ENCODE data around the gene COL1A2.

Gene COL1A2

DNA sequence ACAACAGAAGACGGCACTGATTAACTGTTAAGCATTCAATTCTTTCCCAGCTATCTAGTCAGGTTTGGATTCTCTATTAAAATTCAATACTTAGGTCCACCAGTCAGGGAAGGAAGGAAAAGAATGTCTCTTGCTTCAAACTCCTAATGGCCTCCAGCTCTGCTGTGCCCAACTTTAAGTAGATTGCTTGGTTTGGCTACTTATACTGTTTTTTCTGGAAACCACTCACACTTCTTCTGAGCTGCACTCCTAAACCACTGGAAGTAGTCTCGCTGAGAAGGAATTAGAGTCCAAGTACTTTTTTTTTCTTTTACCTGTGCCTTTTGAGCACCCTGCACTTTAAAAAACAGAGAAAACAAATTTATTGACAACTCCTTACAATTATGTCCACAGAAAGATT is 26.7 kb upstream of the COL1A2 start:
- no peak overlapping the region for H3K4me3 ChIP-seq (ENCODE audit: low read depth, low read length)
- TF ChIP-seq, protein P1, sequence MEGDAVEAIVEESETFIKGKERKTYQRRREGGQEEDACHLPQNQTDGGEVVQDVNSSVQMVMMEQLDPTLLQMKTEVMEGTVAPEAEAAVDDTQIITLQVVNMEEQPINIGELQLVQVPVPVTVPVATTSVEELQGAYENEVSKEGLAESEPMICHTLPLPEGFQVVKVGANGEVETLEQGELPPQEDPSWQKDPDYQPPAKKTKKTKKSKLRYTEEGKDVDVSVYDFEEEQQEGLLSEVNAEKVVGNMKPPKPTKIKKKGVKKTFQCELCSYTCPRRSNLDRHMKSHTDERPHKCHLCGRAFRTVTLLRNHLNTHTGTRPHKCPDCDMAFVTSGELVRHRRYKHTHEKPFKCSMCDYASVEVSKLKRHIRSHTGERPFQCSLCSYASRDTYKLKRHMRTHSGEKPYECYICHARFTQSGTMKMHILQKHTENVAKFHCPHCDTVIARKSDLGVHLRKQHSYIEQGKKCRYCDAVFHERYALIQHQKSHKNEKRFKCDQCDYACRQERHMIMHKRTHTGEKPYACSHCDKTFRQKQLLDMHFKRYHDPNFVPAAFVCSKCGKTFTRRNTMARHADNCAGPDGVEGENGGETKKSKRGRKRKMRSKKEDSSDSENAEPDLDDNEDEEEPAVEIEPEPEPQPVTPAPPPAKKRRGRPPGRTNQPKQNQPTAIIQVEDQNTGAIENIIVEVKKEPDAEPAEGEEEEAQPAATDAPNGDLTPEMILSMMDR (IDR thresholded peaks at IDR 0.05; ENCODE audit: borderline replicate concordance, insufficient read depth, low read depth, low read length): no peak

DNA sequence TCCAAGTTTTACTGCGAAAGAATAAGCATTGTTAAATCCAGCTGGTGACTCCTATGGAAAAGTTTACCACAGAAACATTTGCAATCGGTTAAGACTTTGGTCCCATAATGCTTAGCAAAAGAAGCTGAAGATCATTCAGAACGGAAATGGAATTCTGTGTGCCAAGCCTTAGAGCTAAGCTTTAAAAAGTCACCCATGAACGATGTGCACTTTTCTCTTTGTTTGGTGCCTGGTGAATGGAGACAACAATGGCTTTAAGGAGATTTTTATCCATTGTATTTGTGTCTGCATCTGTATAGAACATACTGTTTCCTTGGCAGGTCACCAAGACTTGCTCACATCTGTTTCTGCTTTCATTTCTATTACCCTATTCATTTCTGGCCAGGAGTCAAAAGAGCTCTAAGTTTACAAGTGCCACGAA is 26.3 kb upstream of the COL1A2 start:
- TF ChIP-seq, protein P1 (IDR thresholded peaks at IDR 0.05; ENCODE audit: borderline replicate concordance, insufficient read depth, low read depth, low read length): no peak

GRCh38 chr7:94374231-94374630 is 20.5 kb upstream of the COL1A2 start:
- TF ChIP-seq, protein P1 (IDR thresholded peaks at IDR 0.05; ENCODE audit: borderline replicate concordance, insufficient read depth, low read depth, low read length): no peak
- H3K4me3 ChIP-seq (ENCODE audit: low read depth, low read length): no peak overlapping the region

More for the DNA sequence above, 26.3 kb upstream of the COL1A2 start:
- H3K4me3 ChIP-seq (ENCODE audit: low read depth, low read length): no peak overlapping the region

DNA sequence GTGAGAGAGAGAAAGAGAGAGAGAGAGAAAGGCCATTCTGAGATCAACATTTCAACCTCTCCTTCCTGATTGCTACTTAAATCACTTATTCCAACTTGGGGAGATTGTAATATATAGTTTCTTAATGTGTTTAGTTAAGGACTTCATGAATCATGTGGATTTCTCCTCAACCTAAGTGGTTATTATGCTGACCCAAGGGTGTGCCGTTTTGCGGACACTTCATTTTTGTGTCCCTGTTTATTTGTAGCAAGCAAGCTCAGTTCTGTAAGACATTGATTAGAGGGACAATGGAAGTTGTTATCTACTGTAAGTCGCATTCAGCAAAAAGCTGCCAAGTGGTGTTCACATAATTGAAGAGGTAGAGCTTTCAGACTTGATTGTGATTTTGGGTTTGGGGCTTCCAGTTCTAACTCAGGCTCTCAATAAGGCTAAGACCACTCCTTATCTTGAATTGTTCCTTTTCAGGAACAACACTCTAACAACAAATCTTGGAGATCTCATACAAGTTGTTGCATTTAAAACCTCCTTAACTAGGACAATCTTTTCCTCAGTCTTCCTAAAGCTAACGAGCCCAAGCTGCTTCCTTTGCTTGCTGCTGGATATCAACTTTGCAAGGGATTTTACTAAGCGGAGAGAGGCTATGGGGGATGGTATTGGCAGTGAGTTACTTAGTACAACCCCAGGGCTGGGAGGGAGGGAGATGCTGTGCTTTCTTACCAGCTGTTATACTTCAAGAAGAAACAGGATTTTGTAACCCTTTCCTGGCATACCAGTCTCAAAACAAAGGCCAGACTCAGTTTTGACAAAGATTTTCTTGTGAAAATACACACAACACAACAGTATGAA is 19.8 kb upstream of the COL1A2 start:
- TF ChIP-seq, protein P1 (IDR thresholded peaks at IDR 0.05; ENCODE audit: borderline replicate concordance, insufficient read depth, low read depth, low read length): no peak
- no peak overlapping the region for H3K4me3 ChIP-seq (ENCODE audit: low read depth, low read length)

- TF ChIP-seq, protein P1 (IDR thresholded peaks at IDR 0.05; ENCODE audit: borderline replicate concordance, insufficient read depth, low read depth, low read length): no peak
- H3K4me3 ChIP-seq (ENCODE audit: low read depth, low read length): no peak overlapping the region
Observed at GRCh38 chr7:94375691-94376090, 19.0 kb upstream of the COL1A2 start.

- H3K4me3 ChIP-seq (ENCODE audit: low read depth, low read length): no peak overlapping the region
- TF ChIP-seq, protein P1 (IDR thresholded peaks at IDR 0.05; ENCODE audit: borderline replicate concordance, insufficient read depth, low read depth, low read length): no peak
Observed at GRCh38 chr7:94376281-94376680, 18.4 kb upstream of the COL1A2 start.

DNA sequence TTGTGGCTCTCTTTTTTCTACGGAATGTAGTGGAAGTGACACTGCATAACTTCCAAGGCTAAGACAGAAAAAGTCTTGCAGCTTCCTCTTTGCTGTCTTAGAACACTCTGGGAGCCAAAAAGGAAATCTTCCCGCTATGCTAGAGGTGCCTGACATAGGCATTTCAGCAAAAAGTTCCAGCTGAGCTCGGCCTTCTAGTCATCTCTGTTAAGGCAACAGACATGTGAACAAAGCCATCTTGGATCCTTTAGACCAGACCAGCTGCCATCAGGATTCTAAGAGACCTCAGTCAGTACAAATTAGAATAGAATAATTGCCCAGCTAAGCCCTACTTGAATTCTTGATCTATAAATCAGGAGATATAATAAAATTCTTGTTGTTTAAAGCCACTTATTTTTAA is 16.3 kb upstream of the COL1A2 start:
- H3K4me3 ChIP-seq (ENCODE audit: low read depth, low read length): no peak overlapping the region
- TF ChIP-seq, protein P1 (IDR thresholded peaks at IDR 0.05; ENCODE audit: borderline replicate concordance, insufficient read depth, low read depth, low read length): no peak

Data from GM12875 (cell line).